Endothelial cell (in vitro differentiated cells): ENCODE results near the gene ETNPPL. TPM values are rescaled to one million over a fixed set of nuclear protein-coding genes. Genes with fewer than 3 reads are reported as not detected.

ENCODE experiments used
- DNase-seq: peaks from one replicate; pipeline ENCODE4 v3.0.0; 2021; ENCODE audit warnings: low spot score
- H3K27ac Mint-ChIP-seq: one replicate; pipeline ENCODE4 v1.8.0; 2021; ENCODE audit warnings: mixed read lengths, inconsistent platforms; ENCODE audit not compliant: unreplicated experiment
- H3K27me3 Mint-ChIP-seq: one replicate; pipeline ENCODE4 v1.8.0; 2021; ENCODE audit warnings: mild to moderate bottlenecking, moderate library complexity, mixed read lengths, inconsistent platforms; ENCODE audit not compliant: unreplicated experiment
- H3K36me3 Mint-ChIP-seq: one replicate; pipeline ENCODE4 v1.8.0; 2021; ENCODE audit warnings: mild to moderate bottlenecking, low read depth, mixed read lengths, inconsistent platforms; ENCODE audit not compliant: unreplicated experiment
- H3K4me1 Mint-ChIP-seq: one replicate; pipeline ENCODE4 v1.8.0; 2021; ENCODE audit warnings: mild to moderate bottlenecking, mixed read lengths, inconsistent platforms; ENCODE audit not compliant: unreplicated experiment
- H3K4me3 Mint-ChIP-seq: one replicate; pipeline ENCODE4 v1.8.0; 2021; ENCODE audit warnings: mild to moderate bottlenecking, mixed read lengths, inconsistent platforms; ENCODE audit not compliant: unreplicated experiment
- H3K9me3 Mint-ChIP-seq: one replicate; pipeline ENCODE4 v1.8.0; 2021; ENCODE audit warnings: mixed read lengths, inconsistent platforms; ENCODE audit not compliant: unreplicated experiment
- CTCF ChIP-seq: fragments of 200-600 bp; sonication (generic); IDR thresholded peaks from one replicate; pipeline ENCODE4 v1.5.0; 2021; ENCODE audit warnings: antibody characterized with exemption; ENCODE audit not compliant: unreplicated experiment
- total RNA-seq: library from RNA; stranded (reverse); fragmentation: NEBNext Ultra II Directional; extraction: Animal tissue kit (Norgen Biotek cat#: 25700); gene quantifications from one replicate; pipeline ENCODE4 v1.2.1, GENCODE V29; 2021; ENCODE audit not compliant: unreplicated experiment

The ETNPPL gene
- total RNA-seq, 1 donor from 2014 or later, result not detected

- Mint-ChIP-seq H3K27ac (no peak overlapping the region), H3K9me3 (no peaks in the 10 kb centered on the region), H3K36me3 (no peaks in the 10 kb centered on the region), H3K27me3 (peaks cover 2% of the 10 kb centered on the region), H3K4me3 (no peak overlapping the region), H3K4me1 (no peaks in the 10 kb centered on the region)
- no peak for TF ChIP-seq CTCF
- no peak for DNase-seq
Measured at GRCh38 chr4:108696160-108696559, 66.7 kb downstream of the ETNPPL start.

GRCh38 chr4:108695062-108695461, 67.8 kb downstream of the ETNPPL start:
- H3K36me3 Mint-ChIP-seq, result no peaks in the 10 kb centered on the region
- no peaks in the 10 kb centered on the region for H3K9me3 Mint-ChIP-seq
- H3K4me1 Mint-ChIP-seq, result no peaks in the 10 kb centered on the region
- peaks cover 2% of the 10 kb centered on the region for H3K27me3 Mint-ChIP-seq
- no peak for TF ChIP-seq CTCF
- no peak overlapping the region for H3K27ac Mint-ChIP-seq
- H3K4me3 Mint-ChIP-seq, result no peak overlapping the region
- DNase-seq, result no peak

GRCh38 chr4:108694423-108694822, 68.4 kb downstream of the ETNPPL start:
- Mint-ChIP-seq H3K4me3 (no peak overlapping the region), H3K9me3 (no peaks in the 10 kb centered on the region), H3K27me3 (peaks cover 2% of the 10 kb centered on the region), H3K4me1 (no peaks in the 10 kb centered on the region), H3K27ac (no peak overlapping the region), H3K36me3 (no peaks in the 10 kb centered on the region)
- DNase-seq, result no peak
- no peak for TF ChIP-seq CTCF

- H3K27ac Mint-ChIP-seq, result no peak overlapping the region
- DNase-seq, result no peak
- TF ChIP-seq CTCF, result no peak
- peaks cover 2% of the 10 kb centered on the region for H3K27me3 Mint-ChIP-seq
- H3K4me1 Mint-ChIP-seq, result no peaks in the 10 kb centered on the region
- H3K4me3 Mint-ChIP-seq, result no peak overlapping the region
- no peaks in the 10 kb centered on the region for H3K9me3 Mint-ChIP-seq
- no peaks in the 10 kb centered on the region for H3K36me3 Mint-ChIP-seq
Measured at GRCh38 chr4:108693819-108694218, 69.0 kb downstream of the ETNPPL start.

- H3K36me3 Mint-ChIP-seq, result no peaks in the 10 kb centered on the region
- H3K4me1 Mint-ChIP-seq, result no peaks in the 10 kb centered on the region
- no peak overlapping the region for H3K4me3 Mint-ChIP-seq
- TF ChIP-seq CTCF, result no peak
- no peak for DNase-seq
- no peaks in the 10 kb centered on the region for H3K27me3 Mint-ChIP-seq
- H3K9me3 Mint-ChIP-seq, result no peaks in the 10 kb centered on the region
- no peak overlapping the region for H3K27ac Mint-ChIP-seq
Measured at GRCh38 chr4:108693211-108693610, 69.6 kb downstream of the ETNPPL start.

Other genes starting within 250 kb of the ETNPPL start
- 1,233 TPM for gene RPL34, start 142.5 kb downstream of the ETNPPL start, total RNA-seq
- gene OSTC, start 112.5 kb downstream of the ETNPPL start, total RNA-seq, result 191 TPM